Measurements from ENCODE around the gene GIPC1. TPM values are rescaled to one million over a fixed set of nuclear protein-coding genes. Genes with fewer than 3 reads are reported as not detected.

GIPC1 gene
- total RNA-seq, 1 experiment from 2014 or later: 98.7 TPM

- H3K27me3 ChIP-seq (replicated peaks; ENCODE audit: control insufficient read depth, insufficient read depth, low read length): no peaks in the 10 kb centered on the region
- intact Hi-C loops (cut with micrococcal nuclease; ENCODE audit: unreplicated experiment): no loop called here
- CTCF ChIA-PET: interaction anchor here (0.7 kb wide), 1 partner anchor 39 kb away, joined by 5 read pairs; no protein-coding TSS in a partner anchor
- H3K9me3 ChIP-seq: no peaks in the 10 kb centered on the region
- peaks cover 1% of the 10 kb centered on the region for H3K36me3 Mint-ChIP-seq (ENCODE audit: insufficient read depth, unreplicated experiment)
- no peak for TF ChIP-seq CTCF (IDR thresholded peaks at IDR 0.05; ENCODE audit: insufficient read depth in 1 of 2, low read depth in 1 of 2, low read length in 1 of 2, severe bottlenecking in 1 of 2, unreplicated experiment in 1 of 2)
- DNase-seq: no peak
- H3K4me3 Mint-ChIP-seq (ENCODE audit: unreplicated experiment): peak overlapping the region; percentile 60
- POLR2A ChIA-PET: no interaction called here
- H3K36me3 ChIP-seq (ENCODE audit: control insufficient read depth, insufficient read depth, low read length): no peaks in the 10 kb centered on the region; the same call in 1 of the 2 replicates
- BruUV-seq (replicated peaks): no TSS peak
- H3K4me1 ChIP-seq: peaks cover 18% of the 10 kb centered on the region
- peak overlapping the region; percentile 56 for H3K4me3 ChIP-seq (ENCODE audit: low read depth, low read length)
- peaks cover 17% of the 10 kb centered on the region for H3K4me1 Mint-ChIP-seq (ENCODE audit: low read depth, unreplicated experiment)
- H3K27me3 Mint-ChIP-seq (ENCODE audit: insufficient read depth, unreplicated experiment): no peaks in the 10 kb centered on the region
- peak overlapping the region; percentile 53 for H3K27ac Mint-ChIP-seq (ENCODE audit: unreplicated experiment)
- H3K9me3 Mint-ChIP-seq (ENCODE audit: unreplicated experiment): no peaks in the 10 kb centered on the region
These were observed 62.1 kb downstream of the GIPC1 start for GRCh38 chr19:14433554-14434501.

- H3K9me3 ChIP-seq: no peaks in the 10 kb centered on the region
- Mint-ChIP-seq H3K4me1 (ENCODE audit: low read depth, unreplicated experiment) (peaks cover 17% of the 10 kb centered on the region), H3K9me3 (ENCODE audit: unreplicated experiment) (no peaks in the 10 kb centered on the region), H3K27ac (ENCODE audit: unreplicated experiment) (peak within 1 kb of the TSS; percentile 53), H3K36me3 (ENCODE audit: insufficient read depth, unreplicated experiment) (no peaks in the 10 kb centered on the region), H3K4me3 (ENCODE audit: unreplicated experiment) (peak within 1 kb of the TSS; percentile 60), H3K27me3 (ENCODE audit: insufficient read depth, unreplicated experiment) (no peaks in the 10 kb centered on the region)
- peak in 1 of 2 experiments; percentile 12 for TF ChIP-seq CTCF (IDR thresholded peaks at IDR 0.05; ENCODE audit: insufficient read depth in 1 of 2, low read depth in 1 of 2, low read length in 1 of 2, severe bottlenecking in 1 of 2, unreplicated experiment in 1 of 2)
- DNase-seq: peak; percentile 52 to 78
- ChIA-PET POLR2A (no interaction called here), CTCF (interaction anchor here (0.7 to 1.0 kb wide), 3 partner anchors 27 to 296 kb away, joined by 5 read pairs; partner anchors contain the start of gene ASF1B)
- H3K4me1 ChIP-seq: peaks cover 18% of the 10 kb centered on the region
- no peaks in the 10 kb centered on the region for H3K27me3 ChIP-seq (replicated peaks; ENCODE audit: control insufficient read depth, insufficient read depth, low read length)
- intact Hi-C loops (cut with micrococcal nuclease; ENCODE audit: unreplicated experiment): no loop called here
- BruUV-seq (replicated peaks): no TSS peak
- no peaks in the 10 kb centered on the region; the same call in 1 of the 2 replicates for H3K36me3 ChIP-seq (ENCODE audit: control insufficient read depth, insufficient read depth, low read length)
- H3K4me3 ChIP-seq (ENCODE audit: low read depth, low read length): peak within 1 kb of the TSS; percentile 56
These were observed 63.0 kb downstream of the GIPC1 start, which contains the start of gene PKN1 for GRCh38 chr19:14432791-14433553. Gene PKN1 (plus strand): TSS chr19:14433306. CDS start chr19:14433522, 216 bp downstream.

- BruUV-seq (replicated peaks): no TSS peak
- Histone ChIP-seq H3K4me3 (ENCODE audit: low read depth, low read length) (no peak overlapping the region), H3K36me3 (ENCODE audit: control insufficient read depth, insufficient read depth, low read length) (no peaks in the 10 kb centered on the region), H3K4me1 (peaks cover 18% of the 10 kb centered on the region), H3K9me3 (no peaks in the 10 kb centered on the region), H3K27me3 (replicated peaks; ENCODE audit: control insufficient read depth, insufficient read depth, low read length) (no peaks in the 10 kb centered on the region)
- POLR2A ChIA-PET: no interaction called here
- Mint-ChIP-seq H3K4me3 (ENCODE audit: unreplicated experiment) (peak overlapping the region; percentile 44), H3K27me3 (ENCODE audit: insufficient read depth, unreplicated experiment) (no peaks in the 10 kb centered on the region), H3K27ac (ENCODE audit: unreplicated experiment) (no peak overlapping the region), H3K9me3 (ENCODE audit: unreplicated experiment) (no peaks in the 10 kb centered on the region), H3K36me3 (ENCODE audit: insufficient read depth, unreplicated experiment) (no peaks in the 10 kb centered on the region), H3K4me1 (ENCODE audit: low read depth, unreplicated experiment) (peaks cover 20% of the 10 kb centered on the region)
- intact Hi-C loops (cut with micrococcal nuclease; ENCODE audit: unreplicated experiment): no loop called here
- TF ChIP-seq CTCF (IDR thresholded peaks at IDR 0.05; ENCODE audit: insufficient read depth in 1 of 2, low read depth in 1 of 2, low read length in 1 of 2, severe bottlenecking in 1 of 2, unreplicated experiment in 1 of 2): no peak
- DNase-seq: no peak
- CTCF ChIA-PET: no interaction called here
These were observed 65.2 kb downstream of the GIPC1 start for GRCh38 chr19:14430712-14431111.

Measured in Caco-2 (cell line).